ENCODE measurements around the gene ZNF511.

The ZNF511 gene

DNA sequence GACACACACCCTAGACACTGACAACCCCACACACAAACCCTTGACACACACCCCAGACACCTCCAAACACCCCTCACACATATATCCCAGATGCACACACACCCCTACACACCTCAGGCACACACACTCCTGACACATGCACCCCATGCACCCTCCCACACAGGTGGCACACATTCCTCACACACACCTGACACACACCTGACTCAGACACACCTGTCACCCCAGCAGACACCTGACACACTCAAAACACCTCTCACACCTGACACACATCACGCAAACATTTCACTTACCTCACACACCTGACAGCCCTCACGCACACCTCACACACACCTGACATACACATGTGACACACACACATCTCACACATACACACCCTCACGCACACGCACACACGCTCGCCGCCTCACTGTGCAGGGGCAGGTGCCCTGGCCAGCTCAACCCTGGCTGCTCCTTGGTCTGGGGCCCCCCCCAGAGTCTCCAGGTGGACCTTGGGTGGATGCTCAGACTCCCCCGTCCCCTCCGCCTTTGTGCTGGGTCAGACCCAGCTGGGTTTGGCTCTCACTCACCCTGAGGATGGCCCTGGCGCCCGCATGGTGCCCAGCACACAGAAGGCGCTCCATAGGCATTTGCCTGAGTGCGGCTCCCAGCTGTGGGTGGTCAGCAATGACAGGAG, 31.1 kb downstream of the ZNF511 start:
- H3K9me3 Mint-ChIP-seq = no peaks in the 10 kb centered on the region
- no peak overlapping the region for H3K27ac Mint-ChIP-seq
- no peak for ATAC-seq
- no peak overlapping the region for H3K4me3 Mint-ChIP-seq
- peaks cover 32% of the 10 kb centered on the region for H3K27me3 Mint-ChIP-seq
- peaks cover under 1% of the 10 kb centered on the region for H3K4me1 Mint-ChIP-seq
- H3K36me3 Mint-ChIP-seq = no peaks in the 10 kb centered on the region

DNA sequence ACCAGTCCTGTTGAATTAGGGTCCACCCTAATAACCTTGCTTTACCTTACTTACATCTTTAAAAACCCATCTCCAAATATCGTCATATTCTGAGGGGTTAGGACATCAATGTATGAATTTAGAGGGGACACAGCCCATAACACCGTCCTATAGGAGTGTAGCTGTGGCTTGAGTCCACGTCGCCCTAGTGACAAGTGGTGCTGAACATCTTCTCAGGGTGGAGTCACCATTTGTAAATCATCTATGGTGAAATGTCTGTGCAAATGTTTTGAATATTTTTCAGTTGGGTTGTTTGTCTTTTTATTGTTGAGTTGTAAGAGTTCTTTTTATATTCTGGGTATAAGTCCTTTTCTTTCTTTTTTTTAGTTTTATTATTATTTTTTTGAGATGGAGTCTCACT, 33.3 kb downstream of the ZNF511 start:
- H3K9me3 Mint-ChIP-seq = no peaks in the 10 kb centered on the region
- H3K4me3 Mint-ChIP-seq = no peak overlapping the region
- no peaks in the 10 kb centered on the region for H3K4me1 Mint-ChIP-seq
- H3K27me3 Mint-ChIP-seq = peaks cover 52% of the 10 kb centered on the region
- no peak for ATAC-seq
- H3K27ac Mint-ChIP-seq = no peak overlapping the region
- no peaks in the 10 kb centered on the region for H3K36me3 Mint-ChIP-seq

- no peak overlapping the region for H3K27ac Mint-ChIP-seq
- peaks cover 52% of the 10 kb centered on the region for H3K27me3 Mint-ChIP-seq
- no peaks in the 10 kb centered on the region for H3K4me1 Mint-ChIP-seq
- ATAC-seq = no peak
- no peaks in the 10 kb centered on the region for H3K36me3 Mint-ChIP-seq
- H3K9me3 Mint-ChIP-seq = no peaks in the 10 kb centered on the region
- no peak overlapping the region for H3K4me3 Mint-ChIP-seq
Observed at GRCh38 chr10:133342942-133343341, 34.2 kb downstream of the ZNF511 start.

DNA sequence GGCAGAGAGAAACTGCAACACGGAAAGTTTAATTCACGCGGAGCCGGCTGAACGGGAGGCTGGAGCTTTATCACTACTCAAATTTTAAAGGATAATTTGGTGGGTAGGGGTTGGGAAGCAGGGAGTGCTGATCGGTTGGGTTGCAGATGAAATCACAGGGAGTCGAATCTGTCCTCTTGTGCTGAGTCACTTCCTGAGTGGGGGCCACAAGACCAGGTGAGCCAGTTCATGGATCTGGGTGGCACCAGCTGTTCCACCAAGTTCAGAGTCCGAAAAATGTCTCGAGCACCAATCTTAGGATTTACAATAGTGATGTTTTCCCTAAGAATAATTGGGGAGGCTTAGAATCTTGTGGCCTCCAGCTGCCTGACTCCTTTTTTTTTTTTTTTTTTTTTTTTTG, 34.8 kb downstream of the ZNF511 start:
- peaks cover 53% of the 10 kb centered on the region for H3K27me3 Mint-ChIP-seq
- no peaks in the 10 kb centered on the region for H3K4me1 Mint-ChIP-seq
- H3K4me3 Mint-ChIP-seq = no peak overlapping the region
- no peaks in the 10 kb centered on the region for H3K9me3 Mint-ChIP-seq
- H3K27ac Mint-ChIP-seq = no peak overlapping the region
- no peaks in the 10 kb centered on the region for H3K36me3 Mint-ChIP-seq
- no peak for ATAC-seq

GRCh38 chr10:133344236-133344635, 35.5 kb downstream of the ZNF511 start:
- H3K36me3 Mint-ChIP-seq = no peaks in the 10 kb centered on the region

GRCh38 chr10:133346413-133346812, 37.7 kb downstream of the ZNF511 start:
- no peaks in the 10 kb centered on the region for H3K36me3 Mint-ChIP-seq
- no peaks in the 10 kb centered on the region for H3K9me3 Mint-ChIP-seq
- no peak overlapping the region for H3K27ac Mint-ChIP-seq
- H3K27me3 Mint-ChIP-seq = peaks cover 62% of the 10 kb centered on the region
- no peak overlapping the region for H3K4me3 Mint-ChIP-seq
- H3K4me1 Mint-ChIP-seq = no peaks in the 10 kb centered on the region
- no peak for ATAC-seq

More at GRCh38 chr10:133344236-133344635, 35.5 kb downstream of the ZNF511 start:
- no peak for ATAC-seq
- no peaks in the 10 kb centered on the region for H3K9me3 Mint-ChIP-seq
- no peak overlapping the region for H3K27ac Mint-ChIP-seq
- H3K27me3 Mint-ChIP-seq = peaks cover 59% of the 10 kb centered on the region
- H3K4me3 Mint-ChIP-seq = no peak overlapping the region
- no peaks in the 10 kb centered on the region for H3K4me1 Mint-ChIP-seq

DNA sequence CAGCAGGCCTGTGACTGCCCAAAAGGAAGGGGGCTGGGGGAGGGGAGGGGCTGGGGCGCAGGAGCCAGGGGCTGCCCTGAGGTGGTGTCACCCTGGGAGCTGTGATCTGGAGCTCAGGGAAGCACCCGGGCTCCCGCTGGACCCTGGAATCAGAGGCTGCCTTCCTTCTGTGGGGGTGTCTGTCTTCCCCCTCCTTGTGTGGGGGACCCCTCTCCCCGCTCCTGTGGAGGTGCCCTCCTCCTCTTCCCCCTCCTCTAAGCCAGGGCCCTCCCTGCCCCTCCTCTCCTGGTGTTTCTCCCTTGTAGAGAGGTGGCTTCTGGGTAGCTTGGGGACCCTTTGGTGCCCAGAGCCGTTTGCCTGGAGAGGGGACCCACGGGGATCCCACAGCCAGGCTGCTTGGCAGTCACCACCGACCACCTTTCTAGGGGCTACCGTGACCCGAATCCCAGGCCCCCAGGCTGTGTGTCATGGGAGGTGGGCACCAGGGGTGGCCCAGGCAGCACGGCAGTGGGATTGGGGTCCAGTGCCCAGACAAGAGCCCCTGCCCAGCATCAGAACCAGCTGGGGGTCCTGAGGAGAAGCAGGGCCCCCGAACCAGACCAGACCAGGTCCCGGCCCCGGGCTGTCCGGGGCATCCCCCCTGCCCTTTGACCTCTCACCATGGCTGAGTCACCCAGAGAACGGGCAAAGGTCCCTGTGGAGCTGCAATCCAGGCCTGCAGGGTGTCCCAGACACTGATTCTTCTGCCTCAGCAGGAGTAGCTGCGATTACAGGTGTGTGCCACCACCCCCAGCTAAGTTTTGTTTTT, 39.2 kb downstream of the ZNF511 start:
- Mint-ChIP-seq H3K4me3 (no peak overlapping the region), H3K27ac (no peak overlapping the region), H3K4me1 (peaks cover under 1% of the 10 kb centered on the region), H3K36me3 (no peaks in the 10 kb centered on the region), H3K27me3 (peaks cover 53% of the 10 kb centered on the region), H3K9me3 (no peaks in the 10 kb centered on the region)
- no peak for ATAC-seq

- H3K4me1 Mint-ChIP-seq = peaks cover 7% of the 10 kb centered on the region
- ATAC-seq = no peak
- H3K9me3 Mint-ChIP-seq = no peaks in the 10 kb centered on the region
- no peaks in the 10 kb centered on the region for H3K36me3 Mint-ChIP-seq
- peaks cover 40% of the 10 kb centered on the region for H3K27me3 Mint-ChIP-seq
- H3K27ac Mint-ChIP-seq = no peak overlapping the region
- no peak overlapping the region for H3K4me3 Mint-ChIP-seq
Observed at GRCh38 chr10:133349160-133349568, 40.5 kb downstream of the ZNF511 start.

DNA sequence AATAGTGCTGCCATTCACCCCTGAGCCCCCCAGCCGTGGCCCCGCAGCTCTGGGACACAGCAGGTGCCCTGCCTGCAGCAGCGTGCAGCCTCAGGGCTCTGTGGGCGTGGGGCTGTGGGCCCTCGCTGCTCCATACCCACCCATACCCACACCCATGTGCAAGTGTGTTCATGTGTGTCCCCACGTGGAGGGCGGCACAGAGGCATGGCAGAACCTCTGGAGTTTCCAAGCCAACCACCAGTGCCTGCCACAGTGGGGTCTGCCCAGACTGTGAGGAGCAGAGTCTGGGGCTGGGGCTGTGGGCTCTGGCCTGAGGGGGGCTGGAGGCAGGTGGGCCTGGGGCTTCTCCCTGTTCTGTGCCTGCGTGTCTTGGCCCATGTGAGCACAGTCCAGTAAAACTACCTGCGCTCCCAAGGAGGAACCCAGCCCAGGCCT, 40.9 kb downstream of the ZNF511 start:
- H3K36me3 Mint-ChIP-seq = no peaks in the 10 kb centered on the region
- no peak for ATAC-seq
- H3K27me3 Mint-ChIP-seq = peaks cover 36% of the 10 kb centered on the region
- no peaks in the 10 kb centered on the region for H3K9me3 Mint-ChIP-seq
- no peak overlapping the region for H3K4me3 Mint-ChIP-seq
- H3K4me1 Mint-ChIP-seq = peaks cover 7% of the 10 kb centered on the region
- no peak overlapping the region for H3K27ac Mint-ChIP-seq

DNA sequence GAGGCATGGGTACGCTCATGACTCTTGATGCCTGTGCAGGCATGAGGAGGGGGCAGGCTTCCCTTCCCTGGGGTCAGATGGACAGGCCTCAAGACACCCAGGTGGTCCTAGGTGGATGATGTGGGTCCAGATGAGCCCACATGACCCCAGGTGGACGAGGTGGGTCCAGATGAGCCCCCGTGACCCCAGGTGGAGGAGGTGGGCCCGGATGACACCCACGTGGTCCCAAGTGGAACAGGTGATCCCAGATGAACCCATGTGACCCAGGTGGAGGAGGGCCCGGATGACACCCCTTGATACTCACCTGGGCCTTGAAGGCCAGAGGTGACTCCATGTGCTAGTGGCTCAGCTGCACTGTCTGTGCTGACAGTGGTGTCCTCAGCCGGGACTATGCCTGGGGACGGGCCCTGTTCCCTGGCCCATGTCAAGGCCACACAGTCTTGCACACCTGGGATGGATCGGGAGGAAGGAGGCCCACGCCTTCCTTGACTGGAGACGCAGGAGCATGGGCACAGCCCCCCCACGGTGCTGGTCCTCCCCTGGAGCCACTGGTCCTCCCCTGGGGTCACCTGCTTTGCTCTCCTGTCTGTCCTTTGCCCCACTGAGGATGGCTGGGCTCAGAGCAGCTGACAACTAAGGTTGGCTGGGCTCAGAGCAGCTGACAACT, 41.7 kb downstream of the ZNF511 start:
- Mint-ChIP-seq H3K36me3 (no peaks in the 10 kb centered on the region), H3K27me3 (peaks cover 28% of the 10 kb centered on the region), H3K4me3 (no peak overlapping the region), H3K9me3 (no peaks in the 10 kb centered on the region), H3K4me1 (peaks cover 7% of the 10 kb centered on the region), H3K27ac (no peak overlapping the region)
- no peak for ATAC-seq

DNA sequence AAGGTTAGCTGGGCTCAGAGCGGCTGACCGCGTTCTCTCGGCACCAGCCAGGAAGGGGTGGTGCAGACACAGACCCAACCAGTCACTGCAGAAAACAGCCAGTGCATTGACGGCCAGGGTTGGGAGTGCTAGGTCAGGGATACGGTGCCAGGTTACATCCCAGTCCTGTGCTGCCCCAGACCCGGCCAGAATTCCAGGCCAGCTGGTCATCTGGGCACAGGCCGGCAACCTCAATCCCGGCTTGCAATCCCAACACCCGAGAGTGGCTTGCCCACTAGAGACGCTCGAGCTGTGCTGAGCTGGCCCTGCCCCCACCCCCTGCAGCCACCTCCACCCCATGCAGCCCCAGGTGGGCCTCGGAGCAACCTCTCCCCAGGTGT, 42.2 kb downstream of the ZNF511 start:
- Mint-ChIP-seq H3K27me3 (peaks cover 22% of the 10 kb centered on the region), H3K36me3 (no peaks in the 10 kb centered on the region), H3K4me1 (peaks cover 9% of the 10 kb centered on the region), H3K4me3 (no peak overlapping the region), H3K27ac (no peak overlapping the region), H3K9me3 (no peaks in the 10 kb centered on the region)
- ATAC-seq = no peak

- H3K27me3 Mint-ChIP-seq = peaks cover 15% of the 10 kb centered on the region
- H3K4me1 Mint-ChIP-seq = peaks cover 13% of the 10 kb centered on the region
Observed at GRCh38 chr10:133351408-133352318, 42.9 kb downstream of the ZNF511 start.

GRCh38 chr10:133353202-133353959, 44.7 kb downstream of the ZNF511 start:
- H3K27me3 Mint-ChIP-seq = peaks cover 13% of the 10 kb centered on the region
- no peak overlapping the region for H3K27ac Mint-ChIP-seq
- H3K4me3 Mint-ChIP-seq = no peak overlapping the region
- no peak for ATAC-seq
- H3K4me1 Mint-ChIP-seq = peaks cover 13% of the 10 kb centered on the region
- no peaks in the 10 kb centered on the region for H3K36me3 Mint-ChIP-seq
- no peaks in the 10 kb centered on the region for H3K9me3 Mint-ChIP-seq

More at GRCh38 chr10:133351408-133352318, 42.9 kb downstream of the ZNF511 start:
- H3K9me3 Mint-ChIP-seq = no peaks in the 10 kb centered on the region
- H3K27ac Mint-ChIP-seq = no peak overlapping the region
- no peak overlapping the region for H3K4me3 Mint-ChIP-seq
- no peaks in the 10 kb centered on the region for H3K36me3 Mint-ChIP-seq
- peak; percentile 11 for ATAC-seq

DNA sequence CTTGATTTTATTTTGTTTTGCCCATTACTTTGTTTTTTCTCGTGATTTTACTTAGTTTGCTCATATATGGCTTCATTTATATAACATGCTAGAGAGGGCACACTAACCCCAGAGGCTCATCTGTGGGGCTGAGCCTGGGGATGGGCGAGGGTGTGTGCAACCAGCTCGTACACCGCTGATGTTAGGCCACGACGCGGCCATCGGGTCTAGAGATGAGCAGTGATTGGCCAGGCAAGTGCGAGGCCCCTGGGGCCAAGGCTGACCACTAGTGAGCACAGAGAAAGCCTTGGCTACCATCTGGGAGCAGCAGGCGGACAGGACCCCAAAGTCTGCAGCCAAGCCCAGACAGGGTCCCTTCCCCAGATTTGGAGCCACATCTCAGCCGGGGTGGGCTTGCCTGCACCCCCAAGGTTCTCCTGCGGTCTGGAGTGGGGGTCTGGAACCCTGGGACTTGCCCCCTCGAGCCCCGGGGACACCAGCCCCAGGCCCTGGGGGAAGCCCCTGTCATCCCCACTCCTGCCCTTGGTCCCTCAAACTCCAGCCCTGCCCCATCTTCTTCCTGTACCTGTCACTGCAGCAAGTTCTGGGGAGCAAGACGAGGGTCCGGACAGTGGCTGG, 45.4 kb downstream of the ZNF511 start:
- ATAC-seq = no peak
- H3K27ac Mint-ChIP-seq = no peak overlapping the region
- peaks cover 7% of the 10 kb centered on the region for H3K27me3 Mint-ChIP-seq
- H3K4me1 Mint-ChIP-seq = peaks cover 17% of the 10 kb centered on the region
- H3K4me3 Mint-ChIP-seq = no peak overlapping the region
- no peaks in the 10 kb centered on the region for H3K36me3 Mint-ChIP-seq
- H3K9me3 Mint-ChIP-seq = no peaks in the 10 kb centered on the region

All from stimulated activated memory B cell treated with anti-CD40 and anti-IgM and Interleukin-4, amounts not matched to agents 10 μg/mL and 1 μg/mL and 100 μg/mL, for 72 hours (primary cell).